Measurements from ENCODE around the gene ETV6.

DNA sequence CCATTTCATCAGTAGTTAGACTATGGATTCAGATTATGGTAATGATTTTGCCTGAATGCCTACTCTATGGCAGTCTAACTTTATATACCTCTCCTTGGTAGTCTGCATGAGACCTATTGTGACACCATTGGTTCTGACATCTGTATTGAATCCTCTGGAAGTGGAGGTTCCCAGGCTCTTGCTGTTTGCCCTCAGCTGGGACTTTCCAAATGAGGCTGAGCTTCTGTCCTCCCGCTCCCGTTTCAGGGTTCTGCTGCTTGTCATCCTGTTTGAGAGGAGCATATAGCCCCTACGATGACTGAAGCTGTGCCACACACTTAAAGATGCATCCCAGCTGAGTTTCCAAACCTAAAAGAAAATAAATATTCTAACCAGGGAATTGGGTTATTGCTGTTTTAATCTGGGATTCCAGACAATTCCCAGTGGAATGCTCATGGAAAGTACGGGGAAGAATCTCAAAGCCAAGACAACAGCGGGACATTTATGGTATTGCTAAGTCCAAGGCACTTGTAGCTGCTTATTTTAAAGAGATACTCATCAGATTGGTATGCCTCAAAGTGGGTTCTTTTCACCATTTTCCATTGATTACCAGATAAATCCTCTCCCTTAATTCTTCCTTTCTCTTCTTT, 105.9 kb downstream of the ETV6 start:
- TF ChIP-seq, protein P1, sequence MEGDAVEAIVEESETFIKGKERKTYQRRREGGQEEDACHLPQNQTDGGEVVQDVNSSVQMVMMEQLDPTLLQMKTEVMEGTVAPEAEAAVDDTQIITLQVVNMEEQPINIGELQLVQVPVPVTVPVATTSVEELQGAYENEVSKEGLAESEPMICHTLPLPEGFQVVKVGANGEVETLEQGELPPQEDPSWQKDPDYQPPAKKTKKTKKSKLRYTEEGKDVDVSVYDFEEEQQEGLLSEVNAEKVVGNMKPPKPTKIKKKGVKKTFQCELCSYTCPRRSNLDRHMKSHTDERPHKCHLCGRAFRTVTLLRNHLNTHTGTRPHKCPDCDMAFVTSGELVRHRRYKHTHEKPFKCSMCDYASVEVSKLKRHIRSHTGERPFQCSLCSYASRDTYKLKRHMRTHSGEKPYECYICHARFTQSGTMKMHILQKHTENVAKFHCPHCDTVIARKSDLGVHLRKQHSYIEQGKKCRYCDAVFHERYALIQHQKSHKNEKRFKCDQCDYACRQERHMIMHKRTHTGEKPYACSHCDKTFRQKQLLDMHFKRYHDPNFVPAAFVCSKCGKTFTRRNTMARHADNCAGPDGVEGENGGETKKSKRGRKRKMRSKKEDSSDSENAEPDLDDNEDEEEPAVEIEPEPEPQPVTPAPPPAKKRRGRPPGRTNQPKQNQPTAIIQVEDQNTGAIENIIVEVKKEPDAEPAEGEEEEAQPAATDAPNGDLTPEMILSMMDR (conservative IDR thresholded peaks at IDR 0.05; ENCODE audit: low read length) = no peak
- no peak for TF ChIP-seq EZH2phosphoT487 (IDR thresholded peaks at IDR 0.05; ENCODE audit: borderline replicate concordance)
